Measurements from ENCODE around the gene CGNL1.

CGNL1 gene

GRCh38 chr15:57375827-57376695 lies at the start of gene CGNL1:
TSS of gene CGNL1 (plus strand) at chr15:57376505. CDS start at chr15:57438000, 61,495 bp downstream.
- no peak for TF ChIP-seq CTCF (IDR thresholded peaks at IDR 0.05; ENCODE audit: extremely low read depth, insufficient read depth, missing control alignments)
- in situ Hi-C loops (cut with MboI; ENCODE audit: low pct_unique_long_range_greater_than_20kb, low sequenced_read_pairs, unreplicated experiment): no loop called here
- DNase-seq (ENCODE audit: low spot score): peak; percentile 50

- in situ Hi-C loops (cut with MboI; ENCODE audit: low pct_unique_long_range_greater_than_20kb, low sequenced_read_pairs, unreplicated experiment): no loop called here
- DNase-seq (ENCODE audit: low spot score): no peak
- no peak for TF ChIP-seq CTCF (IDR thresholded peaks at IDR 0.05; ENCODE audit: extremely low read depth, insufficient read depth, missing control alignments)
Measured at GRCh38 chr15:57327985-57328471, 48.3 kb upstream of the CGNL1 start.

GRCh38 chr15:57328479-57328878 lies 47.8 kb upstream of the CGNL1 start:
- TF ChIP-seq CTCF (IDR thresholded peaks at IDR 0.05; ENCODE audit: extremely low read depth, insufficient read depth, missing control alignments): no peak
- in situ Hi-C loops (cut with MboI; ENCODE audit: low pct_unique_long_range_greater_than_20kb, low sequenced_read_pairs, unreplicated experiment): no loop called here
- DNase-seq (ENCODE audit: low spot score): no peak

- in situ Hi-C loops (cut with MboI; ENCODE audit: low pct_unique_long_range_greater_than_20kb, low sequenced_read_pairs, unreplicated experiment): no loop called here
- TF ChIP-seq CTCF (IDR thresholded peaks at IDR 0.05; ENCODE audit: extremely low read depth, insufficient read depth, missing control alignments): no peak
- DNase-seq (ENCODE audit: low spot score): no peak
Measured at GRCh38 chr15:57328897-57329296, 47.4 kb upstream of the CGNL1 start.

- DNase-seq (ENCODE audit: low spot score): no peak
- in situ Hi-C loops (cut with MboI; ENCODE audit: low pct_unique_long_range_greater_than_20kb, low sequenced_read_pairs, unreplicated experiment): no loop called here
- no peak for TF ChIP-seq CTCF (IDR thresholded peaks at IDR 0.05; ENCODE audit: extremely low read depth, insufficient read depth, missing control alignments)
Measured at GRCh38 chr15:57329582-57330367, 46.5 kb upstream of the CGNL1 start.

GRCh38 chr15:57330619-57331340 lies 45.5 kb upstream of the CGNL1 start:
- in situ Hi-C loops (cut with MboI; ENCODE audit: low pct_unique_long_range_greater_than_20kb, low sequenced_read_pairs, unreplicated experiment): no loop called here
- DNase-seq (ENCODE audit: low spot score): no peak
- no peak for TF ChIP-seq CTCF (IDR thresholded peaks at IDR 0.05; ENCODE audit: extremely low read depth, insufficient read depth, missing control alignments)
